Fibroblast of pulmonary artery (primary cell): ENCODE measurements around the gene MGAT4A.

ENCODE experiments used
- DNase-seq: peaks from one replicate; pipeline ENCODE4 v3.0.0-alpha.2; 2010; ENCODE audit warnings: low read depth
- H3K4me3 ChIP-seq: replicated peaks from 2 replicates; pipeline ENCODE4 v1.5.1; 2011; ENCODE audit warnings: low read depth, mild to moderate bottlenecking, control low read depth, low read length, moderate library complexity
- TF ChIP-seq, protein P1 (sequence below): IDR thresholded peaks from 2 replicates; pipeline ENCODE4 v1.5.1; 2011; ENCODE audit warnings: mild to moderate bottlenecking, control low read depth, low read length, inconsistent platforms; ENCODE audit errors: missing control alignments

The MGAT4A gene

DNA sequence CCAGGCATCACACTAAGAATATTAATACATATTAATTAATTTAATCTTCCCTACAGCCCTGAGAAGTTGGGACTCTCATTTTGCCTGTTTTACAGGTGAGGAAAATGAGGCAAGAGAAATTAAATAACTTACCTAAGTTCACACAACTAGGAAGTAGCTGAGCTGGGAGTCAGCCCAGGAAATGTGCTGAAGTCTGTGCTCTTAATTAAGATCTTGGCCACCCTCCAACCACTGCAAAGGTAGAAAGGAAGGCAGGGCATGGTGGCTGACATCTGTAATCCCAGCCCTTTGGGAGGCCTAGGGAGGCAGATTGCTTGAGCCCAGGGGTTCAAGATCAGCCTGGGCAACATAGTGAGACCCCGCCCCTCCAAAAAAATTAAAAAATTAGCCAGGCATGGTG, 12.9 kb upstream of the MGAT4A start:
- H3K4me3 ChIP-seq: no peak overlapping the region
- DNase-seq: no peak
- TF ChIP-seq, protein P1, sequence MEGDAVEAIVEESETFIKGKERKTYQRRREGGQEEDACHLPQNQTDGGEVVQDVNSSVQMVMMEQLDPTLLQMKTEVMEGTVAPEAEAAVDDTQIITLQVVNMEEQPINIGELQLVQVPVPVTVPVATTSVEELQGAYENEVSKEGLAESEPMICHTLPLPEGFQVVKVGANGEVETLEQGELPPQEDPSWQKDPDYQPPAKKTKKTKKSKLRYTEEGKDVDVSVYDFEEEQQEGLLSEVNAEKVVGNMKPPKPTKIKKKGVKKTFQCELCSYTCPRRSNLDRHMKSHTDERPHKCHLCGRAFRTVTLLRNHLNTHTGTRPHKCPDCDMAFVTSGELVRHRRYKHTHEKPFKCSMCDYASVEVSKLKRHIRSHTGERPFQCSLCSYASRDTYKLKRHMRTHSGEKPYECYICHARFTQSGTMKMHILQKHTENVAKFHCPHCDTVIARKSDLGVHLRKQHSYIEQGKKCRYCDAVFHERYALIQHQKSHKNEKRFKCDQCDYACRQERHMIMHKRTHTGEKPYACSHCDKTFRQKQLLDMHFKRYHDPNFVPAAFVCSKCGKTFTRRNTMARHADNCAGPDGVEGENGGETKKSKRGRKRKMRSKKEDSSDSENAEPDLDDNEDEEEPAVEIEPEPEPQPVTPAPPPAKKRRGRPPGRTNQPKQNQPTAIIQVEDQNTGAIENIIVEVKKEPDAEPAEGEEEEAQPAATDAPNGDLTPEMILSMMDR: no peak

GRCh38 chr2:98739020-98739419, 8.1 kb upstream of the MGAT4A start:
- TF ChIP-seq, protein P1: no peak
- no peak overlapping the region for H3K4me3 ChIP-seq

DNA sequence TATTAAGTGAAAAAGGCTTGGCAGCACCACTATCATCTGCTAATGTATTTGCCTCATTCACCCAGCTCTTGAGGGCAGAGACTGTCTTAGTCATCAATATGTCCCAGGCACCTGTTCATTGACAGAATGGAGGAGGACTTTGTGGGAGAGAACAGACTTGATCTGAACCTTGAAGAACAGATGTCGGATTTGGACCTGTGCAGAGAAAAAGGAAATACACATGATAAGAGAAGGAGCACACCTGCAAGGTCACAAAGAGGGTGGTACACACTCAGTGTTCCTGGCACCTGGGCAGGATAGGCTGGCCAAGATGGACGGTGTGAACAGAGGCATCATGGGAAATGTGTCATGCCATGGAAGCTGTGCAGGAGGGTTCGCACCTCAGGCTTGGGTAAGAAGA, 7.4 kb upstream of the MGAT4A start:
- DNase-seq: no peak
- no peak overlapping the region for H3K4me3 ChIP-seq
- TF ChIP-seq, protein P1: no peak

More at GRCh38 chr2:98739020-98739419, 8.1 kb upstream of the MGAT4A start:
- DNase-seq: no peak

DNA sequence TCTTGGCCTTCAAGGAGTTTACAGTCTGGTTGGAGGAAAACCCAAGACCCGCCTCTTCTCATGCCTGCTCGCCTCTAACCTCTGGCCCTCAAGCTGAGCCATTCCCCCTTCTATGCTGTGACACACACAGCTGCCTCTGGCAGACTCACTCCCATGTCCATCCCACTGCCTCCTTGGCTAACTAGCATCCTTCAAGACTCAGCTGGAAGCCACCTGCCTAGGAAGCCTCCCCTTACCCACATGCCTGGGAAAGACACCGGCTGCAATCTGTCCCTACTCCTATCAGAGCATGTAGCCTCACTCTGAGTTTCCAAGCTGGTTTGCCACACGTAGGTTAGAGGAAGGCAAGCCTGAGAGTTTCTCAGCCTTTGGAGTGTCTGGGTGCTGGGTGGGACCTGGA, 6.9 kb upstream of the MGAT4A start:
- TF ChIP-seq, protein P1: no peak
- DNase-seq: no peak
- H3K4me3 ChIP-seq: no peak overlapping the region

DNA sequence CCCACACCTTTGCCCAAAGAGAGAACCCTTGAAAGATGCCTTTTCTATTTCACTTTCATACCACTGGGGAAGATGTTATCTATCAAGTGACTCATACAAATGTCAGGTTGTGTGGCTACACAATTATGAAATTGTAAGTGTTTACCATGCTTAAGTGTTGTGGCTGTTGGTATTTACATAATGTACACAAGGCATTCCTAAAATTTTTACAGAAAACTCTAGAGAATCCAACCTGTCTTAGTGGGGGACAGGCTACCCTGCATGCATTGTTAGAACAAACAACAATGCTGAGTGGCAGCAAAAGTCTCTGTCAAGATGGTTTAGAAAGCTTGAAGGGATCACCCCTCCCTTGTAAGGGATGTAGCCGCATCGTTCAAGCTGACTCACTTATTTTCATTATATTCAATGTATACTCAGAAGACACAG, 5.5 kb upstream of the MGAT4A start:
- TF ChIP-seq, protein P1: no peak
- DNase-seq: no peak
- H3K4me3 ChIP-seq: no peak overlapping the region

- TF ChIP-seq, protein P1: no peak
- no peak overlapping the region for H3K4me3 ChIP-seq
- DNase-seq: no peak
Measured at GRCh38 chr2:98734823-98735260, 3.9 kb upstream of the MGAT4A start.

DNA sequence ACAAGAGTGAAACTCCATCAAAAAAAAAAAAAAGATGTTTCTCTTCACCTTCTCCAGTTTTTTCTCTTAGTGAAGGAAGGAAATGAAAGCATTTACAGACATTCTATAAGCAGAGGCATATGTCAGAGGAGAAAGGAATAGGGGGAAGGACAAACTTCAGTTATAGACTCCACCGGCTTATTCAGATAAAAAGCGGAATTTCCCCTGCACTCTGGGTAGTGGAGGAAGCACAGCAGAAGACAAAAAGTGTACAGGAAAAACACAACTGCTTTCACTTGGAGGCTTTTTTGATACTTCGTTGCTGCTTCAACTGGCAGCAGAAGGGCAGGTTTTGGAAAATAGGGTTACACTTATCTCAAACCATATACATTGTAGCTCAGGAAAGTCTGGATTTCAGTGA, 3.2 kb upstream of the MGAT4A start:
- no peak overlapping the region for H3K4me3 ChIP-seq
- no peak for DNase-seq
- TF ChIP-seq, protein P1: no peak
